RPMI8226 (cell line): ENCODE results near the gene DAGLB.
A peak's percentile ranks its signal among the peaks of the same experiment; 100 is the strongest.
"Not testable (repeated sequence)": the region's sequence is repeated elsewhere in the genome, so short reads cannot be mapped to it uniquely, and the experiment has no call there.

Experiments
- DNase-seq: peaks from one replicate; pipeline ENCODE4 v3.0.0-alpha.2; 2015

DAGLB gene

GRCh38 chr7:6447581-6448199, at the start of gene DAGLB:
Gene DAGLB (minus strand): TSS chr7:6447954. CDS start chr7:6447842, 112 bp downstream.
- DNase-seq, result peak; percentile 98

GRCh38 chr7:6497637-6497905, 49.8 kb upstream of the DAGLB start:
- no peak for DNase-seq

- DNase-seq, result no peak
These were observed 49.3 kb upstream of the DAGLB start for GRCh38 chr7:6496842-6497636.

GRCh38 chr7:6495597-6496262, 48.0 kb upstream of the DAGLB start:
- DNase-seq, result no peak

GRCh38 chr7:6494365-6494764, 46.6 kb upstream of the DAGLB start:
- DNase-seq, result no peak

- no peak for DNase-seq
These were observed 43.4 kb upstream of the DAGLB start for GRCh38 chr7:6491194-6491593.

GRCh38 chr7:6489612-6490011, 41.9 kb upstream of the DAGLB start:
- peak; percentile 40 for DNase-seq

- no peak for DNase-seq
These were observed 39.4 kb upstream of the DAGLB start for GRCh38 chr7:6487184-6487545.

GRCh38 chr7:6486438-6487183, 38.9 kb upstream of the DAGLB start:
- no peak for DNase-seq

GRCh38 chr7:6482743-6483119, 35.0 kb upstream of the DAGLB start:
- DNase-seq, result no peak

- no peak for DNase-seq
These were observed 34.6 kb upstream of the DAGLB start for GRCh38 chr7:6482307-6482706.

- DNase-seq, result no peak
These were observed 33.7 kb upstream of the DAGLB start for GRCh38 chr7:6481445-6481844.

- no peak for DNase-seq
These were observed 32.5 kb upstream of the DAGLB start for GRCh38 chr7:6480323-6480660.

- no peak for DNase-seq
These were observed 31.3 kb upstream of the DAGLB start for GRCh38 chr7:6479067-6479466.

GRCh38 chr7:6478186-6478585, 30.4 kb upstream of the DAGLB start:
- no peak for DNase-seq

- DNase-seq, result no peak
These were observed 29.5 kb upstream of the DAGLB start for GRCh38 chr7:6477318-6477660.

GRCh38 chr7:6476596-6477317, 29.0 kb upstream of the DAGLB start:
- DNase-seq, result no peak

- no peak for DNase-seq
These were observed 27.9 kb upstream of the DAGLB start for GRCh38 chr7:6475433-6476186.

GRCh38 chr7:6465862-6466261, 18.1 kb upstream of the DAGLB start:
- DNase-seq, result no peak

GRCh38 chr7:6463609-6464008, 15.9 kb upstream of the DAGLB start:
- not testable (repeated sequence) for DNase-seq

- DNase-seq, result no peak
These were observed 14.3 kb upstream of the DAGLB start for GRCh38 chr7:6461946-6462550.

GRCh38 chr7:6460990-6461584, 13.3 kb upstream of the DAGLB start:
- DNase-seq, result no peak
